A673 (cell line): ENCODE data around the gene OR9I1. TPM values are rescaled to one million over a fixed set of nuclear protein-coding genes. Genes with fewer than 3 reads are reported as not detected.

ENCODE experiments used
- BruUV-seq: library from RNA; stranded (reverse); fragments of 400-500 nt; replicated peaks from 2 replicates; lab custom pipeline; 2021; lab: Mats Ljungman, UMichigan
- CTCF ChIA-PET: fragments of 300-600 bp; sonication (Branson Sonifier 250); formaldehyde crosslinking; loops from one replicate; lab custom pipeline; 2022; ENCODE audit warnings: antibody characterized with exemption; lab: Charles Lee
- POLR2A ChIA-PET: fragments of 300-600 bp; sonication (Branson Sonifier 250); formaldehyde crosslinking; loops from one replicate; lab custom pipeline; 2022; ENCODE audit warnings: antibody characterized with exemption; ENCODE audit not compliant: low non-redundant PET; lab: Charles Lee
- DNase-seq: peaks from one replicate; pipeline ENCODE4 v3.0.0-alpha.2; 2015; ENCODE audit warnings: low spot score
- H3K27ac ChIP-seq: fragments of 200-600 bp; sonication (generic); 2 replicates; pipeline ENCODE4 v1.5.1; 2016; ENCODE audit warnings: mixed run types, low read depth, mild to moderate bottlenecking, mixed read lengths, antibody characterized with exemption, low read length; ENCODE audit not compliant: poor library complexity, severe bottlenecking
- H3K27me3 ChIP-seq: fragments of 200-600 bp; sonication (generic); replicated peaks from 2 replicates; pipeline ENCODE4 v1.6.1; 2017; ENCODE audit warnings: mixed run types, low read depth, mild to moderate bottlenecking, mixed read lengths, antibody characterized with exemption, low read length; ENCODE audit not compliant: insufficient read depth, poor library complexity
- H3K36me3 ChIP-seq: fragments of 200-600 bp; sonication (generic); 2 replicates; pipeline ENCODE4 v1.6.1; 2016; ENCODE audit warnings: mixed run types, mild to moderate bottlenecking, mixed read lengths, antibody characterized with exemption, low read length; ENCODE audit not compliant: insufficient read depth, poor library complexity, severe bottlenecking
- H3K4me1 ChIP-seq: fragments of 200-600 bp; sonication (generic); 2 replicates; pipeline ENCODE4 v1.6.1; 2017; ENCODE audit warnings: mixed run types, mild to moderate bottlenecking, mixed read lengths, antibody characterized with exemption, low read length; ENCODE audit not compliant: insufficient read depth, poor library complexity, severe bottlenecking
- H3K4me3 ChIP-seq: fragments of 200-600 bp; sonication (generic); 2 replicates; pipeline ENCODE4 v1.5.1; 2016; ENCODE audit warnings: low read depth, mixed run types, mild to moderate bottlenecking, mixed read lengths, low read length; ENCODE audit not compliant: poor library complexity, severe bottlenecking
- H3K9me3 ChIP-seq: fragments of 200-600 bp; sonication (generic); 2 replicates; pipeline ENCODE4 v1.6.1; 2016; ENCODE audit warnings: mixed run types, low read depth, mild to moderate bottlenecking, mixed read lengths, antibody characterized with exemption, low read length; ENCODE audit not compliant: poor library complexity, severe bottlenecking
- CTCF ChIP-seq: fragments of 300-800, 200-600 bp; sonication (generic); conservative IDR thresholded peaks from 2 replicates; pipeline ENCODE4 v1.5.1; 2017; ENCODE audit warnings: low read depth, mild to moderate bottlenecking, antibody characterized with exemption, low read length, moderate library complexity, mixed read lengths
- EZH2 ChIP-seq: fragments of 200-600 bp; sonication (generic); IDR thresholded peaks from 2 replicates; pipeline ENCODE4 v1.6.1; 2017; ENCODE audit warnings: borderline replicate concordance, low read depth, mild to moderate bottlenecking, mixed read lengths, antibody characterized with exemption, low read length; ENCODE audit not compliant: poor library complexity, severe bottlenecking
- intact Hi-C: fragments of 100-400 bp; cut with micrococcal nuclease; formaldehyde crosslinking; loops from one replicate; pipeline ENCODE4 v1.10.0; 2022; ENCODE audit not compliant: unreplicated experiment
- total RNA-seq: library from RNA; stranded (reverse); gene quantifications from 2 replicates; pipeline ENCODE4 v1.2.3, GENCODE V29; 2021

OR9I1 gene
- total RNA-seq, 1 experiment from 2014 or later, result not detected

GRCh38 chr11:58121096-58121495, 4.2 kb downstream of the OR9I1 start:
- BruUV-seq, result no TSS peak
- ChIA-PET CTCF (no interaction called here), POLR2A (no interaction called here)
- no peaks in the 10 kb centered on the region for H3K9me3 ChIP-seq
- no peaks in the 10 kb centered on the region for H3K4me1 ChIP-seq
- intact Hi-C loops, result no loop called here
- peaks cover 26% of the 10 kb centered on the region for H3K27me3 ChIP-seq
- H3K36me3 ChIP-seq, result no peaks in the 10 kb centered on the region
- DNase-seq, result no peak
- no peak overlapping the region for H3K4me3 ChIP-seq
- TF ChIP-seq CTCF, result no peak
- TF ChIP-seq EZH2, result no peak
- no peak overlapping the region for H3K27ac ChIP-seq

- Histone ChIP-seq H3K9me3 (no peaks in the 10 kb centered on the region), H3K27me3 (peaks cover 5% of the 10 kb centered on the region), H3K27ac (no peak overlapping the region), H3K4me3 (no peak overlapping the region), H3K36me3 (no peaks in the 10 kb centered on the region), H3K4me1 (no peaks in the 10 kb centered on the region)
- DNase-seq, result no peak
- CTCF ChIA-PET, result no interaction called here
- intact Hi-C loops, result no loop called here
- POLR2A ChIA-PET, result no interaction called here
- no peak for TF ChIP-seq EZH2
- no peak for TF ChIP-seq CTCF
- BruUV-seq, result no TSS peak
Measured at GRCh38 chr11:58097437-58097836, 27.9 kb downstream of the OR9I1 start.

- ChIA-PET CTCF (no interaction called here), POLR2A (no interaction called here)
- H3K36me3 ChIP-seq, result no peaks in the 10 kb centered on the region
- DNase-seq, result no peak
- intact Hi-C loops, result no loop called here
- no peaks in the 10 kb centered on the region for H3K27me3 ChIP-seq
- no peak overlapping the region for H3K4me3 ChIP-seq
- H3K27ac ChIP-seq, result no peak overlapping the region
- no TSS peak for BruUV-seq
- TF ChIP-seq EZH2 (no peak), CTCF (no peak)
- no peaks in the 10 kb centered on the region for H3K9me3 ChIP-seq
- H3K4me1 ChIP-seq, result no peaks in the 10 kb centered on the region
Measured at GRCh38 chr11:58086528-58086927, 38.8 kb downstream of the OR9I1 start.
